ENCODE measurements around the gene CRABP1. TPM values are rescaled to one million over a fixed set of nuclear protein-coding genes. Genes with fewer than 3 reads are reported as not detected.

Gene CRABP1
- total RNA-seq, 4 donors from 2014 or later = 2.1 TPM; not detected in 3

DNA sequence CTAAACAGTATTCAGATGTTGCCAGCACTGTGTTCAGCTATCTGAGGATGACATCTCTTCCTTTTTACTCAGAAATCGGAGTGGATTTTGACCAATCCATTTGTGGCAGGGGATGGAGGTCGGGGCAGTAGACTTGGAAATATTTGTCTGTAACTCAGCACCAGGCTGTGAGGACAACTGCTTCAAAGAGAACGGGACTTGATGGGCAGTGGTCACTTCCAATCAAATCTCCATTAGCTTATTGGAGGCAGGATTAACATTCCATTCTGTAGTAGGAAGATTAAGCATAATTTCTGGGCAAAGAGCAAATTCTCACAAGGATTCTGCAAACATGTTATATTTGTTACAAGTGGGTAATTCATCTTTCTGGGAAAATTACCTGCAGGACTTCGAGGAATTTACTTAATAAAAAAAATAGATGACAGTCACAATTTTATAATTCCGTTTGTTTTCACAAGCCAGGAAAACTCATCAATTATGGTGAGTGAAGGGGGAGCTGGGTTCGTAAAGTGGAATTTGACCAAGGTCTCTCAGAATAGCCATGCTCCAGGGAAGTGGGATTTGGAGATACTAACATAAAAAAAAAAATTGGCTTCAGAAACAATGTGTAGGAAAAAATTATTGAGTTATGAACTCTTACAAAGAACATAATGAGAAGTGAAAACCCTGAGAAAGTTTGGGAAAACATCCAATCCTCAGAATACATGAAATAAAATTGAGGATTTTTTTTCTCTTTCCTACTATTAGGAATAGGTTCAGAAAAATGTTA is 18.1 kb downstream of the CRABP1 start:
- H3K36me3 ChIP-seq = no peaks in the 10 kb centered on the region
- no peaks in the 10 kb centered on the region for H3K4me1 ChIP-seq
- H3K27ac ChIP-seq = no peak overlapping the region
- H3K27me3 ChIP-seq = no peaks in the 10 kb centered on the region
- TF ChIP-seq, protein P1, sequence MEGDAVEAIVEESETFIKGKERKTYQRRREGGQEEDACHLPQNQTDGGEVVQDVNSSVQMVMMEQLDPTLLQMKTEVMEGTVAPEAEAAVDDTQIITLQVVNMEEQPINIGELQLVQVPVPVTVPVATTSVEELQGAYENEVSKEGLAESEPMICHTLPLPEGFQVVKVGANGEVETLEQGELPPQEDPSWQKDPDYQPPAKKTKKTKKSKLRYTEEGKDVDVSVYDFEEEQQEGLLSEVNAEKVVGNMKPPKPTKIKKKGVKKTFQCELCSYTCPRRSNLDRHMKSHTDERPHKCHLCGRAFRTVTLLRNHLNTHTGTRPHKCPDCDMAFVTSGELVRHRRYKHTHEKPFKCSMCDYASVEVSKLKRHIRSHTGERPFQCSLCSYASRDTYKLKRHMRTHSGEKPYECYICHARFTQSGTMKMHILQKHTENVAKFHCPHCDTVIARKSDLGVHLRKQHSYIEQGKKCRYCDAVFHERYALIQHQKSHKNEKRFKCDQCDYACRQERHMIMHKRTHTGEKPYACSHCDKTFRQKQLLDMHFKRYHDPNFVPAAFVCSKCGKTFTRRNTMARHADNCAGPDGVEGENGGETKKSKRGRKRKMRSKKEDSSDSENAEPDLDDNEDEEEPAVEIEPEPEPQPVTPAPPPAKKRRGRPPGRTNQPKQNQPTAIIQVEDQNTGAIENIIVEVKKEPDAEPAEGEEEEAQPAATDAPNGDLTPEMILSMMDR (IDR thresholded peaks at IDR 0.05) = no peak
- TF ChIP-seq POLR2A (IDR thresholded peaks at IDR 0.05) = no peak
- no peak overlapping the region for H3K4me3 ChIP-seq
- no peaks in the 10 kb centered on the region for H3K9me3 ChIP-seq
- DNase-seq = no peak

DNA sequence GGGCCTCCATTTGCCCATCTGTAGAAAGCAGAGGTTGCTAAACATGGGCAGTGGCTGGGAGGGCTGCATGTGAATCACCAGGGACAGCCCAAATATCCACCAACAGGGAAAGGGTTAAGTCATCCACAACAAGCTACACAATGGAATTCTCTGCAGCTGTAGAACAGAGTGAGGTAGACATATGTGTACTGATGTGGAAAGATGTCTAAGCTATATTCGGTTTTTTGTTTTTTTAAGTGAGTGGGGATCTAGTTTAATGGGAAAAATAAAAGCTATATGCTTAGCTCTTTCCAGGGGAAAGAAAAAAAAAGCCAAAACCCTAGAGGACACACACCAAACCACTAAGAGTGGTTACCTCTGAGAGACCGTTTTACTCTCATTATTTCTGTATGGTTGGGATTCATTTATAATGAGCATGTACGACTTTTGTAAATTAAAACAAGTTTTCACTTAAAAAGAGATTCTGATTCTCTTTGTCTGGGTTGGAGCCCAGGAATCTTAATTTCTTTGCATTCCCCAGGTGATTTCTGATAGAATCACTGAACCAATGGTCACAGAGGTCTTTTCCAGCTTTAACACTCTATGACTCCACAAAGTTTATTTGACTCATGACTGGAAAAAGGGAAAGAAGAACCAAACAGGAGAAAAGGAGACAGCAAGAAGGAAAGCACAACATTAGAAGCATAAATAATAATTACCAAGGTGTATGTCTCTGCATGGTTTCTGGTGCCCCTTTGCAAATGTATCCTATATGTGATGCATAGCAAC is 19.1 kb downstream of the CRABP1 start:
- no peaks in the 10 kb centered on the region for H3K9me3 ChIP-seq
- H3K27me3 ChIP-seq = no peaks in the 10 kb centered on the region
- H3K36me3 ChIP-seq = no peaks in the 10 kb centered on the region
- TF ChIP-seq POLR2A (IDR thresholded peaks at IDR 0.05) = no peak
- TF ChIP-seq, protein P1 (IDR thresholded peaks at IDR 0.05) = no peak
- no peaks in the 10 kb centered on the region for H3K4me1 ChIP-seq
- H3K27ac ChIP-seq = no peak overlapping the region
- DNase-seq = no peak
- no peak overlapping the region for H3K4me3 ChIP-seq

DNA sequence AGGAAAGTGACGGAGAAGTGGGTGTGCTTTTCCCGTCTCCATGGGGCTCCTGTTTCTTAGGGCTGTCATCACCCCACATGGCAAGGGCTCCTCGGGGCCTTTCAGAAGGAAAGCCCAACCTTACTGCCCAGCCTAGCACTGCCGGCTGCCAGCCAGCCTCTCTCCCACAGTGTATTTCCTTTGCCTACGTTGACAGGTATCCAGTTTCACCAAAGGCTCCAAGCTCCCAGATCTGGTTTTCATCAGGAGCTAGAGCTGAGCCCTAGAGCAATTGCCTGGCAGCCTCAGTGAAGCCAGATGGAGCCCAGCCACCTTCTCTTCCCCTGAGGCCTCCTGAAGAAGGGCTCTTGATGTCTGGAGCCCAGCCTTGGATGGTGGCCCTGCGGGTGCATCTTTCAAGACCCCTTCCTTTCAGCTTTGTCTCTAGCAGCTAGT is 20.2 kb downstream of the CRABP1 start:
- no peaks in the 10 kb centered on the region for H3K36me3 ChIP-seq
- no peak overlapping the region for H3K4me3 ChIP-seq
- TF ChIP-seq POLR2A (IDR thresholded peaks at IDR 0.05) = no peak
- TF ChIP-seq, protein P1 (IDR thresholded peaks at IDR 0.05) = no peak
- no peaks in the 10 kb centered on the region for H3K27me3 ChIP-seq
- no peak overlapping the region for H3K27ac ChIP-seq
- no peaks in the 10 kb centered on the region for H3K9me3 ChIP-seq
- DNase-seq = no peak
- H3K4me1 ChIP-seq = peaks cover 0 to under 1% (median 0%) of the 10 kb centered on the region in 4 donors

DNA sequence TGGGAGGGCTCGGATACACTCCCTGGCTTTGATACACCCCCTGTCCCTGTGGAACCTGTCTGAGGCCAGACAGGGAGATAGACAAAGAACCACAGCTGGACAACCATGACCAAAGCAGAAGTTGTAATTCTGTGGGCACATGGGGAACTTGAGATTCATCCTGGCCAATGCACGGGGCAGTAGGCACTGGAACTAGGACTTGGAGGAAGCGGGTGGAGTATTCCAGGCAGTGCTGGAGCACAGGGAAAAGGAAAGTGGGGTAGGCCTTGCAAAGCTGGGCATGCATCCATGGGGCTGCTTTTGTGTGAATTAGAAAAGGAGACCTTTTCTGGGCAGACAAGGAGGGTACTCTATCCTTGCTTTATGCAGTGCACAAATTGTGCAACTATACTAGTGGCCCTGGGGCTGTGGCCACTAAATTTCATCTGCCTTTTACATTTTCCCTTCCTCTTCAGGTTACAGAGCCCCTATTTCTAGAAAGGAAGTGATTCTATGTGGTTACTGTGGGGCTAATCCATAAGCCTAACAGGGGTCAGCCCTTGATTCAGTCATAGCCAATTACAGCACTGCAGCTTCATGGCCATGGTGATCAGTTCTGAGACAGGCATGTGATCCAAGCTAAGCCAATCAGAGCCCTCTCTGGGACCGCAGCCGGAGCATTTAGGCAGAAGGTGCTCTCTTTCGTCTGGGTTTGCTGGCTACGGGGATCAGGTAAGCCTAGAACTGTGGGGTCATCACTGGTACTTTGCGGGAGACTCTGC is 21.0 kb downstream of the CRABP1 start:
- Histone ChIP-seq H3K4me1 (peaks cover 0 to 8% (median 0%) of the 10 kb centered on the region in 4 donors), H3K27ac (no peak overlapping the region), H3K9me3 (no peaks in the 10 kb centered on the region), H3K4me3 (no peak overlapping the region), H3K27me3 (no peaks in the 10 kb centered on the region), H3K36me3 (no peaks in the 10 kb centered on the region)
- DNase-seq = no peak
- TF ChIP-seq POLR2A (IDR thresholded peaks at IDR 0.05) = no peak
- TF ChIP-seq, protein P1 (IDR thresholded peaks at IDR 0.05) = no peak

DNA sequence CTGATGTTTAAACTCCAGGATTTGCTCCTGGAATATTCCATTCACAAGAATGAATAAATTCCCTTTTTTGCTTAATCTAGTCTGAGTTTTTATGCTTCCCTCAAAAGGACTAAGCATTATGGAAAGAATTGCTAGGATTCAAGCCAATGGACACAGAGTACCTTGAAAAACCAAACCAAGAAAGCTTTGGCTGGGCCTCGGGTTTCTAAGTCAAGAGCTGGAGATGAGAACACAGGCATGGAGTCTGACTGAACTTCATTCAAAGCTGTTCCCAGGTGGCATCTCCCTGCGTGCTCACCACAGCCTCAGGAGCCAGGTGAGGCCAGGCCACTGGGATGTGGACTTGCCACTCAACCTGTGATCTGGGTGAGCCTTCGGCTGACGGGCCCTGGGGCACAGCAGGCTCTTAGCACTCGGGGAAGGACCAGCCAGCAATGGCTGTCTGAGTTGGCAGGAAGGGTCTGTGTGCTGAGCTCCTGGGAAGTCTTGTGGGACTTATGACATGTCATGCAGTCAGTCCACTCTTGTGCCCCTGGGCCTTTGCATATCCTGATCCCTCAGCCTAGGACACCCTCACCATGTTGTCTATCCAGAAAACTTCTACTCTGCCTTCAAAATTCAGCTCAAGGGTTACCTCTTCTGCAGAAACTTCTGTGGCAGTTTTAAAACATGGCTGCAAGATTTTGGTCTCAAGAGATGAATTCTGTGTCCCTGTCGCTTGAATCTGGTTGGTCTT is 21.8 kb downstream of the CRABP1 start:
- TF ChIP-seq, protein P1 (IDR thresholded peaks at IDR 0.05) = no peak
- no peak for TF ChIP-seq POLR2A (IDR thresholded peaks at IDR 0.05)
- no peak overlapping the region for H3K27ac ChIP-seq
- no peak overlapping the region for H3K4me3 ChIP-seq
- peaks cover 0 to 10% (median 0%) of the 10 kb centered on the region in 4 donors for H3K4me1 ChIP-seq
- no peak for DNase-seq
- H3K9me3 ChIP-seq = no peaks in the 10 kb centered on the region
- H3K36me3 ChIP-seq = no peaks in the 10 kb centered on the region
- no peaks in the 10 kb centered on the region for H3K27me3 ChIP-seq

Data from Peyer's patch (tissue), 4 donors.